RWPE2 (cell line): ENCODE measurements around the gene FAM117B.

Source experiments
- ATAC-seq: fragments of 200-7000 bp; cut with Tn5 transposase; 3 replicates; pipeline ENCODE4 v1.9.1; 2021; ENCODE audit warnings: low read depth
- DNase-seq: peaks from one replicate; pipeline ENCODE4 v3.0.0-alpha.2; 2020; ENCODE audit warnings: low spot score
- H3K27ac ChIP-seq: fragments of 450-650 bp; 2 replicates; pipeline ENCODE4 v1.5.1; 2017; ENCODE audit warnings: mild to moderate bottlenecking; ENCODE audit not compliant: poor library complexity, severe bottlenecking
- H3K27me3 ChIP-seq: fragments of 250-450 bp; sonication (Bioruptor Pico); 2 replicates; pipeline ENCODE4 v1.5.1; 2021; ENCODE audit warnings: mild to moderate bottlenecking, moderate library complexity; ENCODE audit not compliant: insufficient read depth, poor library complexity, severe bottlenecking
- H3K36me3 ChIP-seq: fragments of 250-450 bp; sonication (Bioruptor Pico); 2 replicates; pipeline ENCODE4 v1.5.1; 2020; ENCODE audit warnings: low read depth, mild to moderate bottlenecking, moderate library complexity
- H3K4me1 ChIP-seq: fragments of 250-450 bp; sonication (Bioruptor Pico); 2 replicates; pipeline ENCODE4 v1.5.1; 2021; ENCODE audit warnings: mild to moderate bottlenecking, moderate library complexity; ENCODE audit not compliant: insufficient read depth, poor library complexity, severe bottlenecking
- H3K4me3 ChIP-seq: fragments of 250-450 bp; sonication (Bioruptor Pico); 2 replicates; pipeline ENCODE4 v1.5.1; 2021; ENCODE audit warnings: mild to moderate bottlenecking, moderate library complexity; ENCODE audit not compliant: severe bottlenecking
- H3K9me3 ChIP-seq: fragments of 250-450 bp; sonication (Bioruptor Pico); 2 replicates; pipeline ENCODE4 v1.5.1; 2021; ENCODE audit warnings: mild to moderate bottlenecking, moderate library complexity; ENCODE audit not compliant: severe bottlenecking
- TF ChIP-seq, protein P1 (sequence below): fragments of 450-650 bp; IDR thresholded peaks from one replicate; pipeline ENCODE4 v1.5.1; 2017; ENCODE audit warnings: mild to moderate bottlenecking, moderate library complexity; ENCODE audit not compliant: poor library complexity, severe bottlenecking

The FAM117B gene

GRCh38 chr2:202765436-202765835 lies 130.7 kb downstream of the FAM117B start:
- DNase-seq (no peak), ATAC-seq (no peak)
- no peak overlapping the region for H3K27ac ChIP-seq

DNA sequence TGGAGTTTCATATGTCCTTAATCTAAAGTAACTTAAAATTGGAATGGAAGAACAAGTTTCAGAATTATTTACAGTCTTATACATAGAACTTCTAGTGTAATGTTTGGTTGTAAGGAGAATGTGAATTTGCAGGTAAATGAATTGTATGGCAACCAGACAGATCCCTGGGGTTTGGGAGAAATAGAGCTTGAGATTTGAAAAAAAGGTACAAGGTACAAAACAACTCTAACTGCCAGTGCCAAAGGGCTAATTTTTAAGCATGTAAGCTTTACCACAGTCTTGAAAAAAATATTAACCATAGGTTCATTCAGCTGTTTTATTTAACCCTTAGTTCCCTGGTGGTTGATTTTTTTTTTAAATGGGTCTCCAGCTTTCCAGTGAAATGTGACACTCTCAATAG lies 133.5 kb downstream of the FAM117B start:
- no peak overlapping the region for H3K27ac ChIP-seq
- DNase-seq (no peak), ATAC-seq (no peak)
- TF ChIP-seq, protein P1, sequence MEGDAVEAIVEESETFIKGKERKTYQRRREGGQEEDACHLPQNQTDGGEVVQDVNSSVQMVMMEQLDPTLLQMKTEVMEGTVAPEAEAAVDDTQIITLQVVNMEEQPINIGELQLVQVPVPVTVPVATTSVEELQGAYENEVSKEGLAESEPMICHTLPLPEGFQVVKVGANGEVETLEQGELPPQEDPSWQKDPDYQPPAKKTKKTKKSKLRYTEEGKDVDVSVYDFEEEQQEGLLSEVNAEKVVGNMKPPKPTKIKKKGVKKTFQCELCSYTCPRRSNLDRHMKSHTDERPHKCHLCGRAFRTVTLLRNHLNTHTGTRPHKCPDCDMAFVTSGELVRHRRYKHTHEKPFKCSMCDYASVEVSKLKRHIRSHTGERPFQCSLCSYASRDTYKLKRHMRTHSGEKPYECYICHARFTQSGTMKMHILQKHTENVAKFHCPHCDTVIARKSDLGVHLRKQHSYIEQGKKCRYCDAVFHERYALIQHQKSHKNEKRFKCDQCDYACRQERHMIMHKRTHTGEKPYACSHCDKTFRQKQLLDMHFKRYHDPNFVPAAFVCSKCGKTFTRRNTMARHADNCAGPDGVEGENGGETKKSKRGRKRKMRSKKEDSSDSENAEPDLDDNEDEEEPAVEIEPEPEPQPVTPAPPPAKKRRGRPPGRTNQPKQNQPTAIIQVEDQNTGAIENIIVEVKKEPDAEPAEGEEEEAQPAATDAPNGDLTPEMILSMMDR = no peak
- no peaks in the 10 kb centered on the region for H3K36me3 ChIP-seq
- H3K9me3 ChIP-seq = no peaks in the 10 kb centered on the region
- H3K4me3 ChIP-seq = no peak overlapping the region
- H3K27me3 ChIP-seq = no peaks in the 10 kb centered on the region
- no peaks in the 10 kb centered on the region for H3K4me1 ChIP-seq

More at GRCh38 chr2:202765436-202765835, 130.7 kb downstream of the FAM117B start:
- Histone ChIP-seq H3K4me1 (no peaks in the 10 kb centered on the region), H3K9me3 (no peaks in the 10 kb centered on the region), H3K36me3 (no peaks in the 10 kb centered on the region), H3K4me3 (no peak overlapping the region), H3K27me3 (no peaks in the 10 kb centered on the region)
- TF ChIP-seq, protein P1 = no peak

GRCh38 chr2:202769201-202769600 lies 134.4 kb downstream of the FAM117B start:
- TF ChIP-seq, protein P1 = no peak
- Histone ChIP-seq H3K36me3 (no peaks in the 10 kb centered on the region), H3K4me1 (no peaks in the 10 kb centered on the region), H3K9me3 (no peaks in the 10 kb centered on the region), H3K27ac (no peak overlapping the region), H3K27me3 (no peaks in the 10 kb centered on the region), H3K4me3 (no peak overlapping the region)
- no peak for ATAC-seq
- DNase-seq = no peak

- ATAC-seq = no peak
- no peaks in the 10 kb centered on the region for H3K36me3 ChIP-seq
Observed at GRCh38 chr2:202771336-202771735, 136.6 kb downstream of the FAM117B start.

More at GRCh38 chr2:202771336-202771735, 136.6 kb downstream of the FAM117B start:
- Histone ChIP-seq H3K4me3 (no peak overlapping the region), H3K9me3 (no peaks in the 10 kb centered on the region), H3K27me3 (no peaks in the 10 kb centered on the region), H3K27ac (no peak overlapping the region), H3K4me1 (no peaks in the 10 kb centered on the region)
- no peak for DNase-seq
- TF ChIP-seq, protein P1 = no peak
